ENCODE results near the gene AMOTL1. TPM values are rescaled to one million over a fixed set of nuclear protein-coding genes. Genes with fewer than 3 reads are reported as not detected.

AMOTL1 gene
- total RNA-seq, 3 donors from 2014 or later, result 6.5 to 94.7 (median 11.3) TPM

DNA sequence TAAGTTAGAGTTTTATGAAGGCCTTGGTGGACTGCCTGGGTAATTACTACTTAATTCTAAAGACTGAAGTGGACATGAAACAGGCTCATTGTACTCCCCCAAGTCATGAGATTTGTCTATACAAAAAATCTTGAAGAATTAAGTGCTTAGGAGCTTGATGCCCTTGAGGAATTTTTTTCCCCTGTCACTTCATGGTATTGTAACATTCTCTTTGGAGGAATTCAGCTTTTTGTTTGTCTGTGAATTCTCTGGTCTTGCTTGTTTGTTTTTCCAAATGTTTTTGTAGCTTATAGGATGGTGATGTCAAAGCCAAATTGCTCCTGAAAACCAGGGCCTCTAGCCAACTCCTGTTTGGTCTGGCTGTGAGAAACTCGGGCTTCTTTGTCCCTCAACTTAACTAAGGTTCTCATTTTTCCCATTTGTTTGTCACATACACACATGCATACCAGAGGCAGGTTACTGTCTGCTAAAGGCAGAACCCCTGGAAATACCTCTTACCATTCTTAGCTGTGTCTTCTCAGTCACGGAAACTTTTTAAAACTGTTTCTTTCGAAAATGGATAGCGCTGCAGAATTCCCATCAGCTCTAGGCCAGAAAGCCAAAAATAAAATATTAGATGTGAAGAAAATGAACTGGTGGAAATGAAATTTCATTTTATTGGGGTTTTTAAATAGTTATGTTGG lies 66.9 kb downstream of the AMOTL1 start:
- H3K4me3 ChIP-seq, result no peak overlapping the region
- no peaks in the 10 kb centered on the region for H3K36me3 ChIP-seq (ENCODE audit: low read depth)
- intact Hi-C loops (cut with DNase I, micrococcal nuclease), result no loop called here
- TF ChIP-seq CTCF (IDR thresholded peaks at IDR 0.05), result no peak
- ATAC-seq (no peak), DNase-seq (no peak)
- H3K4me1 ChIP-seq (ENCODE audit: low read depth), result no peaks in the 10 kb centered on the region
- no peaks in the 10 kb centered on the region for H3K9me3 ChIP-seq

- Histone ChIP-seq H3K4me1 (ENCODE audit: low read depth) (no peaks in the 10 kb centered on the region), H3K4me3 (no peak overlapping the region), H3K9me3 (no peaks in the 10 kb centered on the region), H3K36me3 (ENCODE audit: low read depth) (no peaks in the 10 kb centered on the region)
- ATAC-seq (no peak), DNase-seq (no peak)
- intact Hi-C loops (cut with DNase I, micrococcal nuclease), result no loop called here
- TF ChIP-seq CTCF (IDR thresholded peaks at IDR 0.05), result no peak
These were observed 67.4 kb downstream of the AMOTL1 start for GRCh38 chr11:94835594-94835927.

GRCh38 chr11:94837317-94837716 lies 69.2 kb downstream of the AMOTL1 start:
- no peak for TF ChIP-seq CTCF (IDR thresholded peaks at IDR 0.05)
- intact Hi-C loops (cut with DNase I, micrococcal nuclease), result no loop called here
- no peak for ATAC-seq

DNA sequence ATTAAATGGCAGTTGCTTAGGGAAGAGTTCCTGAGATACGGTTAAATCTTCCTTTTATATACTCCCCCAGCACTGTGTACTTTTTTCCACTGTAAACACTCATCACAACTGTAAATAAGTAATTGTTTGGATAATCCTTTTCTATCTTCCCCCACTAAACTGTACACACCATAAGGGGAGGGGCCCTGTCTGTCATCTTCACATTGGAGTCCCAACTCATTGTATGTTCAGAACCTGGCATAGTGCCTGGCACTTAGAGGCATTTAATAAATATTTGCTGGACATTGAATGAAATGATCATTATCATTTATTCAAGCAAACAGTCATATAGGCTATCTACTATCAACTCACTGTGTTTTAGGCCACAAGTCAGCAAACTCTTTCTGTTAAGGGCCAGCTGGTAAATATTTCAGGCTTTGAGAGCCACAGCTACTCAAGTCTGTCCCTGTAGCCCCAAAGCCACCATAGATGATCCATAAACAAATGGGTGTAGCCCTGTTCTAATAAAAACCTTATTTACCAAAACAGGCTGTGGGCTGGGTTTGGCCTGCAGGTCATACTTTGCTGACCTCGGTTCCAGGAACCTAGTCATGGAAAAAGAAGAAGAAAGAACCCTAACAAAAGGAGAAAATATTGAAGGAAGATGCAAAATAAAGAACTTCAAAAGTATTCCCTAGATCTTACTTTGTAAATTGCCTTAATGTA lies 70.0 kb downstream of the AMOTL1 start:
- no peaks in the 10 kb centered on the region for H3K4me1 ChIP-seq (ENCODE audit: low read depth)
- no peak for TF ChIP-seq CTCF (IDR thresholded peaks at IDR 0.05)
- intact Hi-C loops (cut with DNase I, micrococcal nuclease), result no loop called here
- ATAC-seq, result no peak
- H3K4me3 ChIP-seq, result no peak overlapping the region
- H3K36me3 ChIP-seq (ENCODE audit: low read depth), result no peaks in the 10 kb centered on the region
- no peaks in the 10 kb centered on the region for H3K9me3 ChIP-seq
- no peak for DNase-seq

More at GRCh38 chr11:94837317-94837716, 69.2 kb downstream of the AMOTL1 start:
- Histone ChIP-seq H3K4me1 (ENCODE audit: low read depth) (no peaks in the 10 kb centered on the region), H3K36me3 (ENCODE audit: low read depth) (no peaks in the 10 kb centered on the region), H3K4me3 (no peak overlapping the region), H3K9me3 (no peaks in the 10 kb centered on the region)
- DNase-seq, result no peak

DNA sequence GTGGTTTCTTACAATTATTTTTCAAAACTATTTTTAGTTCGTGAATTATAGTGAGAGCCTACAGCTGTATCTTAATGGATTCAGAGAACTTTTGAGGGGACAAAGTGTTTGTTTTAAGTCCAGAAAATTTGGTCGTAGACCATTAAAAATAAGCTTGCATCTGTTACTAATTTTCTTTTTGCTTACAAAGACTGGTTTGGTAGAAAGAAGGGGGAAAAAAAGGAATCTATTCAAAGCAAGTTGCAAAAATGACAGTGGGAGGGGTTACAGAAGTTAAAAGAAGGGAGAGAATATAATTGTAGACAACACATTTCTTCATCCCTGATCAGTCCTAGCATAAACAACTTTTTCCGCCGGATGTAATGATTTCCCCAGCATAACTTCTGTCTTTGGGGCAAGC lies 72.1 kb downstream of the AMOTL1 start:
- H3K36me3 ChIP-seq (ENCODE audit: low read depth), result no peaks in the 10 kb centered on the region
- no peaks in the 10 kb centered on the region for H3K9me3 ChIP-seq
- H3K4me1 ChIP-seq (ENCODE audit: low read depth), result no peaks in the 10 kb centered on the region
- no peak for DNase-seq
- intact Hi-C loops (cut with DNase I, micrococcal nuclease), result no loop called here
- no peak overlapping the region for H3K4me3 ChIP-seq
- ATAC-seq, result no peak
- TF ChIP-seq CTCF (IDR thresholded peaks at IDR 0.05), result no peak
